AG04449 (cell line): ENCODE data around the gene TMEM185B.

Experiments
- CTCF ChIA-PET: fragments of 350-600 bp; formaldehyde crosslinking; extraction: SDS; loops from one replicate; lab custom pipeline; 2021; ENCODE audit warnings: antibody characterized with exemption; lab: Yijun Ruan, JAX
- POLR2A ChIA-PET: fragments of 400-600, 350-600 bp; formaldehyde crosslinking; extraction: SDS; loops from one replicate; lab custom pipeline; 2020; ENCODE audit warnings: antibody characterized with exemption, inconsistent platforms; lab: Yijun Ruan, JAX
- DNase-seq: peaks from one replicate; pipeline ENCODE4 v3.0.0-alpha.2; 2010; ENCODE audit warnings: low read depth, low spot score
- H3K4me3 ChIP-seq: 2 replicates; pipeline ENCODE4 v1.5.1; 2011; ENCODE audit warnings: low read depth, mild to moderate bottlenecking, control low read depth, low read length
- CTCF ChIP-seq: IDR thresholded peaks from one replicate; pipeline ENCODE4 v1.5.1; 2011; ENCODE audit warnings: mild to moderate bottlenecking, moderate library complexity, low read length, control low read depth, inconsistent platforms; ENCODE audit not compliant: insufficient read depth; ENCODE audit errors: missing control alignments

TMEM185B gene

GRCh38 chr2:120174963-120175581 lies 48.1 kb downstream of the TMEM185B start:
- H3K4me3 ChIP-seq: no peak overlapping the region
- peak; percentile 52 for TF ChIP-seq CTCF
- DNase-seq: peak; percentile 16
- ChIA-PET POLR2A (interaction anchor here (0.6 kb wide), 1 partner anchor 91 kb away, joined by 3 read pairs; no protein-coding TSS in a partner anchor), CTCF (interaction anchor here (0.5 to 5.8 kb wide), 47 partner anchors 8 to 659 kb away, joined by 3 to 114 read pairs (median 4); partner anchors contain the start of gene EPB41L5)
